ENCODE results near the gene DHRS4L2. TPM values are rescaled to one million over a fixed set of nuclear protein-coding genes. Genes with fewer than 3 reads are reported as not detected.
"Not testable (repeated sequence)": the region's sequence is repeated elsewhere in the genome, so short reads cannot be mapped to it uniquely, and the experiment has no call there.

Gene DHRS4L2
- total RNA-seq: 6.4 and 16.7 TPM in 2 replicates

DNA sequence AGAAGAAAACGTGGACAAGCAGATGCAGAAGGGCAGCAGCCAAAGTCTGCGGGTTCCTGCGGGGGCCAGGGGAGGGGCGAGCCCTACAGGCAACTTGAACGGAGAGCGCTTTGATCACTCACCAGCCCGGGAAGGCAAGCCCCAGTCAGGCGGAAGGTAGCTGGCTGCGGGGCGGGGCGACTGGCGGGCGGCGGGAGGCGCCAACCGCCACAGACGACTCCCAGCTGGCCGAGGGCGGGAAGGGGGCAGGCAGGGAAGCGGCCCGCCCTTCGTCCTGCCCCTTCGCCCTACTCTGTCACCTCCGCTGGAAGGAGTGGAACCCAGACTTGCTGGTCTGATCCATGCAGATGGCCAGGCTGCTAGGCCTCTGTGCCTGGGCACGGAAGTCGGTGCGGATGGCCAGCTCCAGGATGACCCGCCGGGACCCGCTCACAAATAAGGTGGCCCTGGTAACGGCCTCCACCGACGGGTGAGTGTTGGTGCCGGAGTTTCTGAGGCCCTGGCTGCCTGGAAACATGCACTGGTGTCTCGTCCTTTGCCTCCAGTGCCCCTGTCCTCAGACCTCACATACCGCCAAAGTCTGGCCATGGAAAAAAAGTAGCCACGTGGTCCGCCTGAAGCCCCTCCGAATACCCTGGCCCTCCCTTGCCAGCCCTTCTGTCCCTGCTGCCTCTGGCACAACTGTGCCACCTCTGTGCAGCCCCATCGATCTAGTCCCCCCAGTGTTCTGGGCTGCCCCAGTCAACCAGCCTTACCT, at the start of gene DHRS4L2:
Gene DHRS4L2 (plus strand): TSS at position 323 of the 757 bp plus-strand sequence. CDS start 19 bp downstream, at position 342.
- DNase-seq (ENCODE audit: low read depth): peak; percentile 2
- H3K4me3 ChIP-seq (ENCODE audit: low read depth, low read length): peak within 1 kb of the TSS; percentile 14
- not testable (repeated sequence) for H3K36me3 ChIP-seq (ENCODE audit: control insufficient read depth, insufficient read depth, low read length); H3K27me3 ChIP-seq (ENCODE audit: control insufficient read depth, insufficient read depth, low read length)

DNA sequence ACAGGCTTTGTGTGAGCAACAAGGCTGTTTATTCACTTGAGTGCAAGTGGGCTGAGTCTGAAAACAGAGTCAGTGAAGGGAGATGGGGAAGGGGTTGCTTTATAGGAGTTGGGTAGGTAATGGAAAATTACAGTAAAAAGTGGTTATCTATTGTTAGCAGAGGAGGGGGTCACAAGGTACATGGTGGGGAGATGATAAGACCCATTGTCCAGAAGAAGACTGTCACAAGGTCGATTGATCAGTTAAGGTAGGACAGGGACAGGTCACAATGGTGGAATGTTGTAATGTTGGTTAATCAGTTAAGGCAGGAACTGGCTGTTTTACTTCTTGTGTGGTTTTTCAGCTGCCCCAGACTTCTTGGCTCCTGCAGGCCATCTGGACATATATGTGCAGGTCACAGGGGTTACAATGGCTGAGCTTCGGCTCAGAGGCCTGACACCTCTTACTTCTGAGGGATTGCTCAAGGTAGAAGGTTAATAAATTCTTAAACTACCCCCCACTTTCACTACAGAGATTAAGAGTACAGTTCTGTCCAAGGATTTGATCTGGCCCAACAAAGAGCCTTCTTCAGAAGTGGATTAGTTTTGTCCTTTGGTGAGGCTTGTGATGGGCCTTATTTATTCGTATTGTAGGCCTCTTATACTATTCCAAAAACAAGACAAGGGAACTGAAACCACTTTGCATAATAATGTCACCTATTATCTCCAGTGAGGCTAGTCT, 49.0 kb upstream of the DHRS4L2 start:
- Histone ChIP-seq H3K4me3 (ENCODE audit: low read depth, low read length) (no peak overlapping the region), H3K36me3 (ENCODE audit: control insufficient read depth, insufficient read depth, low read length) (no peaks in the 10 kb centered on the region), H3K27me3 (ENCODE audit: control insufficient read depth, insufficient read depth, low read length) (no peaks in the 10 kb centered on the region)
- TF ChIP-seq, protein P1, sequence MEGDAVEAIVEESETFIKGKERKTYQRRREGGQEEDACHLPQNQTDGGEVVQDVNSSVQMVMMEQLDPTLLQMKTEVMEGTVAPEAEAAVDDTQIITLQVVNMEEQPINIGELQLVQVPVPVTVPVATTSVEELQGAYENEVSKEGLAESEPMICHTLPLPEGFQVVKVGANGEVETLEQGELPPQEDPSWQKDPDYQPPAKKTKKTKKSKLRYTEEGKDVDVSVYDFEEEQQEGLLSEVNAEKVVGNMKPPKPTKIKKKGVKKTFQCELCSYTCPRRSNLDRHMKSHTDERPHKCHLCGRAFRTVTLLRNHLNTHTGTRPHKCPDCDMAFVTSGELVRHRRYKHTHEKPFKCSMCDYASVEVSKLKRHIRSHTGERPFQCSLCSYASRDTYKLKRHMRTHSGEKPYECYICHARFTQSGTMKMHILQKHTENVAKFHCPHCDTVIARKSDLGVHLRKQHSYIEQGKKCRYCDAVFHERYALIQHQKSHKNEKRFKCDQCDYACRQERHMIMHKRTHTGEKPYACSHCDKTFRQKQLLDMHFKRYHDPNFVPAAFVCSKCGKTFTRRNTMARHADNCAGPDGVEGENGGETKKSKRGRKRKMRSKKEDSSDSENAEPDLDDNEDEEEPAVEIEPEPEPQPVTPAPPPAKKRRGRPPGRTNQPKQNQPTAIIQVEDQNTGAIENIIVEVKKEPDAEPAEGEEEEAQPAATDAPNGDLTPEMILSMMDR (IDR thresholded peaks at IDR 0.05; ENCODE audit: insufficient read depth, low read length, poor library complexity, severe bottlenecking): no peak
- no peak for DNase-seq (ENCODE audit: low read depth)

DNA sequence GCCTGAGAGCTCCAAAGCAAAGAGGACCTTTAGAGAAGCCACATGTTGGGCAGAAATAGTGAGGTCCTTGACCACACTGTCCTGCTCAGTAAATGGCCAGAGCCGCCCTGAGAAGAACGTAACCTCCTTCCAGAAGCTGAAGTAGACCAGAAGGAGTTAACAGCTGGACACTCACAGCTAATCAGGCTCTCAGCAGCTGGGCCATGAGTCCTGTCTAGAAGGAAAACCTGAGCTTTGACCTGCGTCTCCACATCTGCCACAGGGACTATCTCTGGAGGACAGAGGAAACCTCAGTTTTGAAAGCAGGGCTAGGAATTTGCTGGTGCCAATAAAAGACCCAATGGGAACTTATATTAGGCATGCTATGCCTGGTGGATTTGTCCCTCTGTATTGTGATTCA, 47.5 kb upstream of the DHRS4L2 start:
- Histone ChIP-seq H3K4me3 (ENCODE audit: low read depth, low read length) (no peak overlapping the region), H3K36me3 (ENCODE audit: control insufficient read depth, insufficient read depth, low read length) (no peaks in the 10 kb centered on the region), H3K27me3 (ENCODE audit: control insufficient read depth, insufficient read depth, low read length) (no peaks in the 10 kb centered on the region)
- TF ChIP-seq, protein P1 (IDR thresholded peaks at IDR 0.05; ENCODE audit: insufficient read depth, low read length, poor library complexity, severe bottlenecking): no peak
- DNase-seq (ENCODE audit: low read depth): no peak

DNA sequence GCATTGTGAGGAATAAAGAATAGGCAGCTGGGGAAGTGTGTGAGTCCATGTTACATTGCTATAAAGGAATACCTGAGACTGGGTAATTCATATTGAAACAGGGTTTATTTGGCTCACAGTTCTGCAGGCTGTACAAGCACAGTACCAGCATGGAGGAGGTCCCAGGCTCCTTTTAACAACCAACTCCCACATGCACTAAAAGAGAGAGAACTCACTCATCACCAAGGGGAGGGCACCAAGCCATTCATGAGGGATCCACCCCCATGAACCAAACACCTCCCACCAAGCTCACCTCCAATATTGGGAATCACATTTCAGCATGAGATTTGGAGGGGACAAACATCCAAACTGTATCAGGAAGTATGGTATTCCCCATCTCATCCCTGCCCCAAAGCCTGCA, 47.1 kb upstream of the DHRS4L2 start:
- TF ChIP-seq, protein P1 (IDR thresholded peaks at IDR 0.05; ENCODE audit: insufficient read depth, low read length, poor library complexity, severe bottlenecking): no peak
- Histone ChIP-seq H3K4me3 (ENCODE audit: low read depth, low read length) (no peak overlapping the region), H3K27me3 (ENCODE audit: control insufficient read depth, insufficient read depth, low read length) (no peaks in the 10 kb centered on the region), H3K36me3 (ENCODE audit: control insufficient read depth, insufficient read depth, low read length) (no peaks in the 10 kb centered on the region)
- no peak for DNase-seq (ENCODE audit: low read depth)

DNA sequence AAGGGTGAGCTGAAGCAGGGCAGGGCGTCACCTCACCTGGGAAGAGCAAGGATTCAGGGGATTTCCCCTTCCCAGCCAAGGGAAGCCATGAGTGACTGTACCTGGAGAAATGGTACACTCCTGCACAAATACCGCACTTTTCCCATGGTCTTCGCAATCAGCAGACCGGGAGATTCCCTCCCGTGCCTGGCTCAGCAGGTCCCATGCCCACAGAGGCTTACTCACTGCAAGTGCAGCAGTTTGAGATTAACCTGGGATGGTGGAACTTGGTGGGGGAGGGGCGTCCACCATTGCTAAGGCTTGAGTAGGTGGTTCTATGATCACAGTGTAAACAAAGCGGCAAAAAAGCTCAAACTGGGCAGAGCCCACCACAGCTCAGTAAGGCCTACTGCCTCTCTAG, 46.1 kb upstream of the DHRS4L2 start:
- peak; percentile 63 for DNase-seq (ENCODE audit: low read depth)
- Histone ChIP-seq H3K27me3 (ENCODE audit: control insufficient read depth, insufficient read depth, low read length) (no peaks in the 10 kb centered on the region), H3K36me3 (ENCODE audit: control insufficient read depth, insufficient read depth, low read length) (no peaks in the 10 kb centered on the region), H3K4me3 (ENCODE audit: low read depth, low read length) (no peak overlapping the region)
- TF ChIP-seq, protein P1 (IDR thresholded peaks at IDR 0.05; ENCODE audit: insufficient read depth, low read length, poor library complexity, severe bottlenecking): no peak

DNA sequence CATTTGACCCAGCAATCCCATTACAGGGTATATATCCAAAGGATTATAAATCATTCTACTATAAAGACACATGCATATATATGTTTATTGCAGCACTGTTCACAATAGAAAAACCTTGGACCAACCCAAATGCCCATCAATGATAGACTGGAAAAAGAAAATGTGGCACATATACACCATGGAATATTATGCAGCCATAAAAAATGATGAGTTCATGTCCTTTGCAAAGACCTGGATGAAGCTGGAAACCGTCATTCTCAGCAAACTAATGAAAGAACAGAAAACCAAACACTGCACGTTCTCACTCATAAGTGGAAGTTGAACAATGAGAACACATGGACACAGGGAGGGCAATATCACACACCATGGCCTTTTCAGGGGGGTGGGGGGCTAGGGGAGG, 39.7 kb upstream of the DHRS4L2 start:
- not testable (repeated sequence) for DNase-seq (ENCODE audit: low read depth); H3K27me3 ChIP-seq (ENCODE audit: control insufficient read depth, insufficient read depth, low read length); H3K4me3 ChIP-seq (ENCODE audit: low read depth, low read length); H3K36me3 ChIP-seq (ENCODE audit: control insufficient read depth, insufficient read depth, low read length)

Measured in kidney epithelial cell (primary cell).